Sigmoid colon (tissue), 7 donors: ENCODE data around the gene ANKRD31. TPM values are rescaled to one million over a fixed set of nuclear protein-coding genes. Genes with fewer than 3 reads are reported as not detected.

ENCODE experiments used
- DNase-seq: peaks from one replicate; pipeline ENCODE4 v3.0.0-alpha.2; 2019
- H3K27ac ChIP-seq, 4 donors: fragments of 200-600 bp; sonication (generic); one replicate each; pipeline ENCODE4 v1.5.1; 2016 to 2019; ENCODE audit warnings: mild to moderate bottlenecking in 1 of 4
- H3K27me3 ChIP-seq, 3 donors: fragments of 200-600 bp; sonication (generic); one replicate each; pipeline ENCODE4 v1.5.1; 2019; ENCODE audit warnings: mild to moderate bottlenecking in 1 of 3
- H3K36me3 ChIP-seq, 4 donors: fragments of 200-600 bp; sonication (generic); one replicate each; pipeline ENCODE4 v1.5.1; 2016 to 2019
- H3K4me1 ChIP-seq, 4 donors: fragments of 200-600 bp; sonication (generic); one replicate each; pipeline ENCODE4 v1.5.1; 2017 to 2019
- H3K4me3 ChIP-seq, 4 donors: fragments of 200-600 bp; sonication (generic); one replicate each; pipeline ENCODE4 v1.5.1; 2017 to 2019; ENCODE audit warnings: mild to moderate bottlenecking in 2 of 4, moderate library complexity in 1 of 4
- H3K9me3 ChIP-seq, 4 donors: fragments of 200-600 bp in 3 of 4; sonication (generic) in 3 of 4; one replicate each; pipeline versions ENCODE4 v1.5.1 to v1.6.1; 2013 to 2019
- EP300 ChIP-seq, 4 donors: sonication (generic); formaldehyde crosslinking; IDR thresholded peaks; one replicate each; pipeline ENCODE4 v1.6.1; 2017; ENCODE audit warnings: antibody characterized with exemption in 4 of 4
- POLR2A ChIP-seq, 2 donors: fragments of 450-650 bp; IDR thresholded peaks; one replicate each; pipeline ENCODE4 v1.6.1; 2016; ENCODE audit warnings: antibody characterized with exemption in 2 of 2, mild to moderate bottlenecking in 2 of 2, moderate library complexity in 2 of 2
- POLR2AphosphoS5 ChIP-seq, 4 donors: sonication (generic); formaldehyde crosslinking; IDR thresholded peaks; one replicate each; pipeline ENCODE4 v1.6.1; 2017; ENCODE audit warnings: antibody characterized with exemption in 4 of 4
- WGBS, 2 donors: extraction: QIAGEN DNeasy Blood & Tissue Kit; methylation state at CpG; one replicate each; pipeline ENCODE4 v1.1.7; 2013; 5-methylcytosine and 5-hydroxymethylcytosine counted together
- intact Hi-C: fragments of 100-400 bp; cut with DNase I; formaldehyde crosslinking; loops from one replicate; pipeline ENCODE4 v1.15.1; 2023
- polyA plus RNA-seq, 3 donors: library from polyadenylated mRNA; stranded (reverse); fragments of 200-250 nt; gene quantifications; one replicate each; pipeline ENCODE4 v1.2.3, GENCODE V29; 2013
- total RNA-seq, 4 donors: library from RNA; depleted of rRNA; stranded (reverse); fragments of >200 nt; gene quantifications; one replicate each; pipeline ENCODE4 v1.1.0, GENCODE V29; 2016
- TF ChIP-seq, protein P1 (sequence below), 4 experiments: fragments of 450-650 bp in 3 of 4; fragments of 200-600 bp in 1 of 4; IDR thresholded peaks; one replicate each; pipeline ENCODE4 v1.5.1; 2016 to 2019; ENCODE audit warnings: antibody characterized with exemption in 4 of 4, mild to moderate bottlenecking in 3 of 4, moderate library complexity in 2 of 4
- donor health status: healthy with polysubstance abuse.
- donor health status: Bipolar disorder and iron deficiency.
- donor health status: healthy.

The ANKRD31 gene
- total and polyA plus RNA-seq, 7 donors: under 0.01 to 0.33 (median 0.15) TPM; not detected in 3

DNA sequence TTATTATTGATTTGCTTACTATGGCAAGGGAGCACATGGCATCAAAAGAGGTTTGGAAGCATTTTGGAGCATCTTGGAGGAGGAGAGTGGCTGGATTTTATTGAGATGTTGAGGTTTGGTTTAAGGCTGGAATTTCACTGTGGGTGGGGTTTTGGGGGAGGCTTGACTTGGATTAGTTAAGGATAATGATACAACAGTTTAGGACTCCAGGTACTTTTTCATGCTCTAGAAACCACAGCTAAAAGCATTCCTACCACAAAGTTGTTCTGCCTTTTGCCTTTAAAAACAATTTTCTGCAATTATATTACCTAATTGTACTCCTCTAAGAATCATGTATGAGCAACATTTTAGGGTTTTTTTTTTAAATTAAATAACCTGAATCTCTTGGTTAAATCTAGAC, 189.3 kb downstream of the ANKRD31 start:
- no peak for DNase-seq
- Histone ChIP-seq H3K27ac (no peak overlapping the region), H3K4me3 (no peak overlapping the region), H3K36me3 (peaks cover 0 to 24% (median 2%) of the 10 kb centered on the region in 4 donors), H3K27me3 (no peaks in the 10 kb centered on the region), H3K9me3 (no peaks in the 10 kb centered on the region), H3K4me1 (peaks cover 0 to 42% (median 28%) of the 10 kb centered on the region in 4 donors)
- TF ChIP-seq POLR2A (IDR thresholded peaks at IDR 0.05): no peak
- no peak for TF ChIP-seq POLR2AphosphoS5 (IDR thresholded peaks at IDR 0.05)
- TF ChIP-seq, protein P1, sequence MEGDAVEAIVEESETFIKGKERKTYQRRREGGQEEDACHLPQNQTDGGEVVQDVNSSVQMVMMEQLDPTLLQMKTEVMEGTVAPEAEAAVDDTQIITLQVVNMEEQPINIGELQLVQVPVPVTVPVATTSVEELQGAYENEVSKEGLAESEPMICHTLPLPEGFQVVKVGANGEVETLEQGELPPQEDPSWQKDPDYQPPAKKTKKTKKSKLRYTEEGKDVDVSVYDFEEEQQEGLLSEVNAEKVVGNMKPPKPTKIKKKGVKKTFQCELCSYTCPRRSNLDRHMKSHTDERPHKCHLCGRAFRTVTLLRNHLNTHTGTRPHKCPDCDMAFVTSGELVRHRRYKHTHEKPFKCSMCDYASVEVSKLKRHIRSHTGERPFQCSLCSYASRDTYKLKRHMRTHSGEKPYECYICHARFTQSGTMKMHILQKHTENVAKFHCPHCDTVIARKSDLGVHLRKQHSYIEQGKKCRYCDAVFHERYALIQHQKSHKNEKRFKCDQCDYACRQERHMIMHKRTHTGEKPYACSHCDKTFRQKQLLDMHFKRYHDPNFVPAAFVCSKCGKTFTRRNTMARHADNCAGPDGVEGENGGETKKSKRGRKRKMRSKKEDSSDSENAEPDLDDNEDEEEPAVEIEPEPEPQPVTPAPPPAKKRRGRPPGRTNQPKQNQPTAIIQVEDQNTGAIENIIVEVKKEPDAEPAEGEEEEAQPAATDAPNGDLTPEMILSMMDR (IDR thresholded peaks at IDR 0.05): no peak
- no peak for TF ChIP-seq EP300 (IDR thresholded peaks at IDR 0.05)
- intact Hi-C loops: no loop called here

DNA sequence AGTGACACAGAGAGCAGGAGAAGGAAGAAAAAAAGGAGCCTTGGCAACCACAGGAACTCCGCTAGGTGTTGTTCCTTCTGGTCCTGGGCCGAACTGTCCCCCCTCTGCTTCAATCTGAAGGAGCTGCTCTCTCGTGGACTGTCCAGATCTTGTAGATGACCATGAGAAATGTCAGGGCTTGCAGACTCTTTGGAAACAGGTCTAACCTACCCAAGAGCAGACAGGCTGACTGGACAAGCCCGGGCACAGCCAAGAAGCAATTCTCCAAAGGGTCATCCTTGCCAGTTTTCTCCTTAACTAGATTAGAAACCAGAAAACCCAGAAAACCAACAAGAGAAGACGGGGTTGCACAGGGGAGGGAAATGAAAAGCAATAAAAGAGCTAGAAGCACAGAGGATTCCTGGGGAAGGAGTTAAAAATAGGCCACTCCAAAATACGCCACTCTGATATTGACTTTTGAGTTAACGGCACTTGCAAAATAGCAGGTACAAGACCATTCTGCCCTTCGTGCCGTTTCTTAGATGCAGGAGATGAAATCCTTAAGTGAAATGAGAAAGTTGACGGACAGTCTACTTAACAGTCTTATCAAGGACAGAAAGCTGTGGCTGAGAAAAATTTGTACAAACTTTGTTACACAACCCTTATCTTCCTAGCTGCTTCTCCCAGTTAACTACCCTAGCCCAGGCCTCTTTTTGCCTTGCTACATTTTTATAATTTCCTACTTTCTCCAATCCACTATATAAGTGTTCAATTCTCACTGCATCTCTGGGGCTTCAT, 190.1 kb downstream of the ANKRD31 start:
- no peak for DNase-seq
- peaks cover 0 to 37% (median 23%) of the 10 kb centered on the region in 4 donors for H3K4me1 ChIP-seq
- H3K36me3 ChIP-seq: peaks cover 0 to 24% (median 2%) of the 10 kb centered on the region in 4 donors
- H3K9me3 ChIP-seq: no peaks in the 10 kb centered on the region
- intact Hi-C loops: no loop called here
- WGBS, 2 donors: 79 to 89% methylated on average over 10 of the region's 10 CpGs
- H3K27me3 ChIP-seq: no peaks in the 10 kb centered on the region
- no peak for TF ChIP-seq POLR2A (IDR thresholded peaks at IDR 0.05)
- TF ChIP-seq POLR2AphosphoS5 (IDR thresholded peaks at IDR 0.05): no peak
- no peak for TF ChIP-seq EP300 (IDR thresholded peaks at IDR 0.05)
- TF ChIP-seq, protein P1 (IDR thresholded peaks at IDR 0.05): no peak
- no peak overlapping the region for H3K4me3 ChIP-seq
- no peak overlapping the region for H3K27ac ChIP-seq

DNA sequence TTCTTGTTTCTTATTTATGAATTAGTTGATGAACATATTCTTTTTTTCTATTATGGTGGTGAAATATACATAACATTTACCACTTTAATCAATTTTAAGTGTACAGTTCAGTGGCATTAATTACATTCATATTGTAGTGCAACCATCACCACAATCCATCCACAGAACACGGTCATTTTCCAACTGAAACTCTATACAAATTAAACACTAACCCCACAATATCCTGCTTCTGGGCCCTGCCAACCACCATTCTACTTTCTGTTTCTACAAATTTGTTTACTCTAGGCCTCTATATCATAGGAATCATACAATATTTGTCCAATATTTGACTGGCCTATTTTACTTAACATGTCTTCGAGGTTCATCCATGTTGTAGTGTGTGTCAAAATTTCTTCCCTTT, 191.6 kb downstream of the ANKRD31 start:
- intact Hi-C loops: no loop called here
- peaks cover 0 to 22% (median 8%) of the 10 kb centered on the region in 4 donors for H3K4me1 ChIP-seq
- WGBS, 2 donors: 78 to 84% methylated on average over 2 of the region's 2 CpGs
- no peak for DNase-seq
- no peak overlapping the region for H3K4me3 ChIP-seq
- TF ChIP-seq POLR2AphosphoS5 (IDR thresholded peaks at IDR 0.05): no peak
- TF ChIP-seq, protein P1 (IDR thresholded peaks at IDR 0.05): no peak
- TF ChIP-seq EP300 (IDR thresholded peaks at IDR 0.05): no peak
- TF ChIP-seq POLR2A (IDR thresholded peaks at IDR 0.05): no peak
- H3K9me3 ChIP-seq: no peaks in the 10 kb centered on the region
- H3K27ac ChIP-seq: no peak overlapping the region
- H3K36me3 ChIP-seq: peaks cover 0 to 24% (median 2%) of the 10 kb centered on the region in 4 donors
- no peaks in the 10 kb centered on the region for H3K27me3 ChIP-seq

DNA sequence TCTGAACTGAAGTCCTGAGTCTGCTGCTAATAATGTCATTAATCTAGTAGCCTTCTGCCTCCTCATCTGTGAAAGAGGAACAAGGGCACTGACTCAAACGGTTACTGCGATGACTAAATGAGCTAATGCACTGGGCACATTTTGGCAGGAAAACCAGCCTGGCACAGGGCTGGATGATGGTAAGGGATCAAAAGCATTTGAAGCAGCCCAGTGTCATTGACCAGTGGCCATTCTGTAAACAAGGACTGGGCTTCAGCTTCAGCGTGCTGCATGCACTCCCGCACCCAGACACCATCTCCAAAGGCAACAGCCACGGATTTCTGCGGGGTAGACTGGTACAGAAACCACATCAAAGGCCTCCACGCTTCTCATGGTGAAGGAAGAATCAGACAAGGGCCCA, 192.3 kb downstream of the ANKRD31 start:
- 75 to 85% methylated on average over 7 of the region's 7 CpGs for WGBS, 2 donors
- no peak for DNase-seq
- intact Hi-C loops: no loop called here
- peaks cover 0 to 24% (median 2%) of the 10 kb centered on the region in 4 donors for H3K36me3 ChIP-seq
- no peaks in the 10 kb centered on the region for H3K27me3 ChIP-seq
- peaks cover 0 to 15% (median 5%) of the 10 kb centered on the region in 4 donors for H3K4me1 ChIP-seq
- H3K4me3 ChIP-seq: no peak overlapping the region
- H3K27ac ChIP-seq: no peak overlapping the region
- TF ChIP-seq, protein P1 (IDR thresholded peaks at IDR 0.05): no peak
- TF ChIP-seq POLR2AphosphoS5 (IDR thresholded peaks at IDR 0.05) (no peak), POLR2A (IDR thresholded peaks at IDR 0.05) (no peak), EP300 (IDR thresholded peaks at IDR 0.05) (no peak)
- H3K9me3 ChIP-seq: no peaks in the 10 kb centered on the region
